Activated T-cell treated with anti-CD3 and anti-CD28 coated beads, Interleukin-2, amount 50 U/mL, for 24 hours (primary cell): Measurements from ENCODE around the gene PYGO1.
"Not testable (repeated sequence)": the region's sequence is repeated elsewhere in the genome, so short reads cannot be mapped to it uniquely, and the experiment has no call there.

ENCODE experiments used
- DNase-seq: peaks from one replicate; pipeline ENCODE4 v3.0.0-alpha.2; 2020
- H3K27ac Mint-ChIP-seq: 2 replicates; pipeline ENCODE4 v1.8.0; 2020; ENCODE audit warnings: mild to moderate bottlenecking, mixed read lengths
- H3K27me3 Mint-ChIP-seq: 2 replicates; pipeline ENCODE4 v1.8.0; 2020; ENCODE audit warnings: mixed read lengths
- H3K36me3 Mint-ChIP-seq: 2 replicates; pipeline ENCODE4 v1.8.0; 2020; ENCODE audit warnings: low read depth, mixed read lengths
- H3K4me1 Mint-ChIP-seq: 2 replicates; pipeline ENCODE4 v1.8.0; 2020; ENCODE audit warnings: low read depth, mixed read lengths
- H3K4me3 Mint-ChIP-seq: 2 replicates; pipeline ENCODE4 v1.8.0; 2020; ENCODE audit warnings: mild to moderate bottlenecking, moderate library complexity, mixed read lengths
- H3K9me3 Mint-ChIP-seq: 2 replicates; pipeline ENCODE4 v1.8.0; 2020; ENCODE audit warnings: mixed read lengths

PYGO1 gene

GRCh38 chr15:55535436-55535835 is 52.7 kb downstream of the PYGO1 start:
- no peak overlapping the region for H3K27ac Mint-ChIP-seq
- peaks cover 17% of the 10 kb centered on the region for H3K27me3 Mint-ChIP-seq
- no peaks in the 10 kb centered on the region for H3K36me3 Mint-ChIP-seq
- DNase-seq: no peak
- H3K9me3 Mint-ChIP-seq: no peaks in the 10 kb centered on the region
- H3K4me1 Mint-ChIP-seq: no peaks in the 10 kb centered on the region
- no peak overlapping the region for H3K4me3 Mint-ChIP-seq

GRCh38 chr15:55532944-55533343 is 55.2 kb downstream of the PYGO1 start:
- H3K36me3 Mint-ChIP-seq: no peaks in the 10 kb centered on the region

GRCh38 chr15:55530861-55531313 is 57.3 kb downstream of the PYGO1 start:
- no peaks in the 10 kb centered on the region for H3K4me1 Mint-ChIP-seq
- H3K27me3 Mint-ChIP-seq: peaks cover 19% of the 10 kb centered on the region
- no peak for DNase-seq
- H3K27ac Mint-ChIP-seq: no peak overlapping the region
- no peaks in the 10 kb centered on the region for H3K36me3 Mint-ChIP-seq
- H3K4me3 Mint-ChIP-seq: no peak overlapping the region
- peaks cover 2% of the 10 kb centered on the region for H3K9me3 Mint-ChIP-seq

More at GRCh38 chr15:55532944-55533343, 55.2 kb downstream of the PYGO1 start:
- Mint-ChIP-seq H3K9me3 (no peaks in the 10 kb centered on the region), H3K4me3 (no peak overlapping the region), H3K27ac (no peak overlapping the region), H3K27me3 (peaks cover 12% of the 10 kb centered on the region), H3K4me1 (no peaks in the 10 kb centered on the region)
- no peak for DNase-seq

- H3K9me3 Mint-ChIP-seq: peaks cover 2% of the 10 kb centered on the region
- no peaks in the 10 kb centered on the region for H3K36me3 Mint-ChIP-seq
- H3K27me3 Mint-ChIP-seq: peaks cover 32% of the 10 kb centered on the region
- H3K4me1 Mint-ChIP-seq: no peaks in the 10 kb centered on the region
- DNase-seq: no peak
- no peak overlapping the region for H3K4me3 Mint-ChIP-seq
- no peak overlapping the region for H3K27ac Mint-ChIP-seq
Measured at GRCh38 chr15:55528812-55529211, 59.3 kb downstream of the PYGO1 start.

GRCh38 chr15:55527150-55527549 is 61.0 kb downstream of the PYGO1 start:
- H3K4me3 Mint-ChIP-seq: no peak overlapping the region
- no peak overlapping the region for H3K27ac Mint-ChIP-seq

GRCh38 chr15:55526559-55527036 is 61.5 kb downstream of the PYGO1 start:
- DNase-seq: peak; percentile 35
- Mint-ChIP-seq H3K27me3 (peaks cover 43% of the 10 kb centered on the region), H3K4me1 (no peaks in the 10 kb centered on the region), H3K9me3 (peaks cover 2% of the 10 kb centered on the region), H3K4me3 (no peak overlapping the region), H3K27ac (no peak overlapping the region), H3K36me3 (no peaks in the 10 kb centered on the region)

More at GRCh38 chr15:55527150-55527549, 61.0 kb downstream of the PYGO1 start:
- no peaks in the 10 kb centered on the region for H3K36me3 Mint-ChIP-seq
- H3K9me3 Mint-ChIP-seq: peaks cover 2% of the 10 kb centered on the region
- H3K27me3 Mint-ChIP-seq: peaks cover 40% of the 10 kb centered on the region
- H3K4me1 Mint-ChIP-seq: no peaks in the 10 kb centered on the region
- no peak for DNase-seq

GRCh38 chr15:55522742-55523450 is 65.2 kb downstream of the PYGO1 start:
- Mint-ChIP-seq H3K36me3 (no peaks in the 10 kb centered on the region), H3K4me3 (no peak overlapping the region), H3K27me3 (peaks cover 38% of the 10 kb centered on the region), H3K4me1 (no peaks in the 10 kb centered on the region), H3K9me3 (peaks cover 2% of the 10 kb centered on the region), H3K27ac (no peak overlapping the region)
- no peak for DNase-seq

GRCh38 chr15:55518641-55519040 is 69.5 kb downstream of the PYGO1 start:
- H3K36me3 Mint-ChIP-seq: no peaks in the 10 kb centered on the region
- H3K4me1 Mint-ChIP-seq: no peaks in the 10 kb centered on the region
- H3K4me3 Mint-ChIP-seq: no peak overlapping the region
- H3K27me3 Mint-ChIP-seq: peaks cover 17% of the 10 kb centered on the region
- H3K27ac Mint-ChIP-seq: no peak overlapping the region
- DNase-seq: no peak
- no peaks in the 10 kb centered on the region for H3K9me3 Mint-ChIP-seq

- H3K27me3 Mint-ChIP-seq: peaks cover 11% of the 10 kb centered on the region
- no peaks in the 10 kb centered on the region for H3K9me3 Mint-ChIP-seq
- no peak for DNase-seq
- H3K4me3 Mint-ChIP-seq: no peak overlapping the region
- no peaks in the 10 kb centered on the region for H3K36me3 Mint-ChIP-seq
- no peak overlapping the region for H3K27ac Mint-ChIP-seq
- no peaks in the 10 kb centered on the region for H3K4me1 Mint-ChIP-seq
Measured at GRCh38 chr15:55518009-55518408, 70.1 kb downstream of the PYGO1 start.

- H3K9me3 Mint-ChIP-seq: no peaks in the 10 kb centered on the region
- no peak for DNase-seq
- no peaks in the 10 kb centered on the region for H3K27me3 Mint-ChIP-seq
- no peak overlapping the region for H3K27ac Mint-ChIP-seq
- H3K4me1 Mint-ChIP-seq: no peaks in the 10 kb centered on the region
- H3K36me3 Mint-ChIP-seq: no peaks in the 10 kb centered on the region
- no peak overlapping the region for H3K4me3 Mint-ChIP-seq
Measured at GRCh38 chr15:55515991-55516776, 72.0 kb downstream of the PYGO1 start.

GRCh38 chr15:55515491-55515890 is 72.7 kb downstream of the PYGO1 start:
- Mint-ChIP-seq H3K27me3 (no peaks in the 10 kb centered on the region), H3K9me3 (no peaks in the 10 kb centered on the region), H3K4me1 (no peaks in the 10 kb centered on the region), H3K36me3 (no peaks in the 10 kb centered on the region), H3K27ac (no peak overlapping the region), H3K4me3 (no peak overlapping the region)
- DNase-seq: no peak

- DNase-seq: no peak
- no peaks in the 10 kb centered on the region for H3K4me1 Mint-ChIP-seq
- no peak overlapping the region for H3K27ac Mint-ChIP-seq
- no peak overlapping the region for H3K4me3 Mint-ChIP-seq
- no peaks in the 10 kb centered on the region for H3K36me3 Mint-ChIP-seq
- H3K27me3 Mint-ChIP-seq: no peaks in the 10 kb centered on the region
- no peaks in the 10 kb centered on the region for H3K9me3 Mint-ChIP-seq
Measured at GRCh38 chr15:55514414-55514850, 73.7 kb downstream of the PYGO1 start.

- H3K4me1 Mint-ChIP-seq, H3K36me3 Mint-ChIP-seq, H3K27me3 Mint-ChIP-seq, H3K27ac Mint-ChIP-seq, H3K9me3 Mint-ChIP-seq, DNase-seq, H3K4me3 Mint-ChIP-seq: not testable (repeated sequence)
Measured at GRCh38 chr15:55513621-55514413, 74.3 kb downstream of the PYGO1 start.

GRCh38 chr15:55513152-55513551 is 75.0 kb downstream of the PYGO1 start:
- no peak for DNase-seq
- no peaks in the 10 kb centered on the region for H3K27me3 Mint-ChIP-seq
- H3K4me1 Mint-ChIP-seq: no peaks in the 10 kb centered on the region
- no peak overlapping the region for H3K4me3 Mint-ChIP-seq
- no peaks in the 10 kb centered on the region for H3K36me3 Mint-ChIP-seq
- H3K9me3 Mint-ChIP-seq: no peaks in the 10 kb centered on the region
- no peak overlapping the region for H3K27ac Mint-ChIP-seq
